ENCODE measurements around the gene RAPGEF5.

RAPGEF5 gene

DNA sequence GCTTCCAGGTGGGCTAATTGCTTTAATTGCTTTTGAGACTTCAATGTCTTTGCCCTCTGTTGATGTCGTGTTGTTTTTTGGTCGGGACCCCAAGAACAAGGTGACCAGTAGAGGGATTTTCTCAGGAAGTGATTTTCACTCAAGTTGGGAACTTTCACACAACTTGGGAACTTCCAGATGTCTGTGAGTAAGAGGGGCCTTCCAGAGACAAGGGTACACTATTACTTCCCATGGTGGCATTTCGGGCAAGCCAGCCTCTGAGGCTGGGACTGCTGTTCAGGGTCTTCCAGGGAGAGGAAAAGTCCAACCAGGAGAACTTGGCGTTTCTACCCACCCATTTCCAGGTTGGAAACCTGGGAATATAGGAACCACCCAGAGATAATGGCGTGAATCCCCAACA is 241.3 kb downstream of the RAPGEF5 start:
- peaks cover 14% of the 10 kb centered on the region for H3K36me3 ChIP-seq
- no peaks in the 10 kb centered on the region for H3K9me3 ChIP-seq
- no peak overlapping the region for H3K4me3 ChIP-seq (ENCODE audit: low read depth, low read length)
- no peaks in the 10 kb centered on the region for H3K27me3 ChIP-seq
- DNase-seq = no peak
- TF ChIP-seq, protein P1, sequence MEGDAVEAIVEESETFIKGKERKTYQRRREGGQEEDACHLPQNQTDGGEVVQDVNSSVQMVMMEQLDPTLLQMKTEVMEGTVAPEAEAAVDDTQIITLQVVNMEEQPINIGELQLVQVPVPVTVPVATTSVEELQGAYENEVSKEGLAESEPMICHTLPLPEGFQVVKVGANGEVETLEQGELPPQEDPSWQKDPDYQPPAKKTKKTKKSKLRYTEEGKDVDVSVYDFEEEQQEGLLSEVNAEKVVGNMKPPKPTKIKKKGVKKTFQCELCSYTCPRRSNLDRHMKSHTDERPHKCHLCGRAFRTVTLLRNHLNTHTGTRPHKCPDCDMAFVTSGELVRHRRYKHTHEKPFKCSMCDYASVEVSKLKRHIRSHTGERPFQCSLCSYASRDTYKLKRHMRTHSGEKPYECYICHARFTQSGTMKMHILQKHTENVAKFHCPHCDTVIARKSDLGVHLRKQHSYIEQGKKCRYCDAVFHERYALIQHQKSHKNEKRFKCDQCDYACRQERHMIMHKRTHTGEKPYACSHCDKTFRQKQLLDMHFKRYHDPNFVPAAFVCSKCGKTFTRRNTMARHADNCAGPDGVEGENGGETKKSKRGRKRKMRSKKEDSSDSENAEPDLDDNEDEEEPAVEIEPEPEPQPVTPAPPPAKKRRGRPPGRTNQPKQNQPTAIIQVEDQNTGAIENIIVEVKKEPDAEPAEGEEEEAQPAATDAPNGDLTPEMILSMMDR (IDR thresholded peaks at IDR 0.05; ENCODE audit: low read depth, low read length) = no peak
- peaks cover 2% of the 10 kb centered on the region; the same call in 1 of the 2 replicates for H3K4me1 ChIP-seq

GRCh38 chr7:22114440-22114981 is 242.4 kb downstream of the RAPGEF5 start:
- Histone ChIP-seq H3K4me1 (peaks cover 6% of the 10 kb centered on the region; the same call in 1 of the 2 replicates), H3K4me3 (ENCODE audit: low read depth, low read length) (no peak overlapping the region), H3K36me3 (peaks cover 10% of the 10 kb centered on the region), H3K9me3 (no peaks in the 10 kb centered on the region), H3K27me3 (no peaks in the 10 kb centered on the region)
- TF ChIP-seq, protein P1 (IDR thresholded peaks at IDR 0.05; ENCODE audit: low read depth, low read length) = no peak
- no peak for DNase-seq

GRCh38 chr7:22113041-22113440 is 243.9 kb downstream of the RAPGEF5 start:
- H3K4me3 ChIP-seq (ENCODE audit: low read depth, low read length) = no peak overlapping the region
- H3K9me3 ChIP-seq = no peaks in the 10 kb centered on the region
- H3K36me3 ChIP-seq = peaks cover 10% of the 10 kb centered on the region
- no peaks in the 10 kb centered on the region for H3K27me3 ChIP-seq
- peaks cover 6% of the 10 kb centered on the region; the same call in 1 of the 2 replicates for H3K4me1 ChIP-seq
- DNase-seq = no peak
- TF ChIP-seq, protein P1 (IDR thresholded peaks at IDR 0.05; ENCODE audit: low read depth, low read length) = no peak

DNA sequence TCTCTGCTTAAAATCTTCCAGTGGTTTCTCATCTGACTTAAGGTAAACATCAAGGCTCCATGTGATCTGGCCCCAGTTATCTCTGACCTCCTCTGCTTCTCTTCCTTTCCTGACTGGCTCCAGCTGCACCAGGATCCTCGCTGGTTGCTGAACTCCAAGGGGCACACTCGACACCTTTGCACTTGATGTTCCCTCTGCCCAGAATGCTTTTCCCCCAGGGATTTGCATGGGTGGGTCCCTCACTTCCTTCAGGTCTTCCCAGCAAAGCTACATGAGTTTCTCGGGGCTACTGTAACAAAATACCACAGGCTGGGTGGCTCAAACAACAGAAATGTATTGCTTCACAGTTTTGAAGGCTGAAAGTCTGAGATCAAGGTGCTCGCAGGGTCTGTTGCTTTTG is 245.3 kb downstream of the RAPGEF5 start:
- H3K27me3 ChIP-seq = no peaks in the 10 kb centered on the region
- H3K4me1 ChIP-seq = peaks cover 6% of the 10 kb centered on the region; the same call in 1 of the 2 replicates
- peaks cover 5% of the 10 kb centered on the region for H3K36me3 ChIP-seq
- no peak overlapping the region for H3K4me3 ChIP-seq (ENCODE audit: low read depth, low read length)
- TF ChIP-seq, protein P1 (IDR thresholded peaks at IDR 0.05; ENCODE audit: low read depth, low read length) = no peak
- DNase-seq = no peak
- H3K9me3 ChIP-seq = no peaks in the 10 kb centered on the region

DNA sequence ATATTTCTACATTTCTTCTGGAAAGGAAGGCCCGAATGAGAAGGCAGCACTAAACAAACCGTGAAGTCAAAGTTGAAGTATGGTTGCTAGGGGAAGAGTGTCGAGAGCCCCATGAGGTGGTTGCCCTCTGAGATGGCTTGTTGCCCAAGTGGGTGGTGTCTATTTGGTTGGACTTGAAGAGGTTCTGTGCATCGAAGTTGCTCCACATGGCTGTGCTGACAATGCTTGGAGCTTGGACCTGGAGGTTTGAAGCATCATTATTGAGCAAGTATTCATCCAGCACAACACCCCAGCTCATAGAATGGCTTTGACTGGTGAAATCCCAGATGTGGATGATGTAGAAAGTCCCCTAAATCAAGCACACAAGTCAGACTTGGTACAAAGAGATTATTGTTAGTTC is 246.1 kb downstream of the RAPGEF5 start:
- Histone ChIP-seq H3K4me1 (peaks cover 6% of the 10 kb centered on the region; the same call in 1 of the 2 replicates), H3K4me3 (ENCODE audit: low read depth, low read length) (no peak overlapping the region), H3K9me3 (no peaks in the 10 kb centered on the region), H3K27me3 (no peaks in the 10 kb centered on the region), H3K36me3 (no peaks in the 10 kb centered on the region; the same call in none of the 2 replicates)
- no peak for DNase-seq
- TF ChIP-seq, protein P1 (IDR thresholded peaks at IDR 0.05; ENCODE audit: low read depth, low read length) = no peak

- DNase-seq = peak; percentile 80
- peaks cover 6% of the 10 kb centered on the region; the same call in 1 of the 2 replicates for H3K4me1 ChIP-seq
- no peaks in the 10 kb centered on the region for H3K9me3 ChIP-seq
- TF ChIP-seq, protein P1 (IDR thresholded peaks at IDR 0.05; ENCODE audit: low read depth, low read length) = peak; percentile 99
- H3K4me3 ChIP-seq (ENCODE audit: low read depth, low read length) = no peak overlapping the region
- no peaks in the 10 kb centered on the region for H3K27me3 ChIP-seq
- H3K36me3 ChIP-seq = no peaks in the 10 kb centered on the region; the same call in none of the 2 replicates
Observed at GRCh38 chr7:22110227-22110839, 246.6 kb downstream of the RAPGEF5 start.
